Measurements from ENCODE around the gene ACTG2. TPM values are rescaled to one million over a fixed set of nuclear protein-coding genes. Genes with fewer than 3 reads are reported as not detected.
A peak's percentile ranks its signal among the peaks of the same experiment; 100 is the strongest.
"Not testable (repeated sequence)": the region's sequence is repeated elsewhere in the genome, so short reads cannot be mapped to it uniquely, and the experiment has no call there.

The ACTG2 gene
- total RNA-seq, 4 donors from 2014 or later = 37.7 to 809 (median 109) TPM

DNA sequence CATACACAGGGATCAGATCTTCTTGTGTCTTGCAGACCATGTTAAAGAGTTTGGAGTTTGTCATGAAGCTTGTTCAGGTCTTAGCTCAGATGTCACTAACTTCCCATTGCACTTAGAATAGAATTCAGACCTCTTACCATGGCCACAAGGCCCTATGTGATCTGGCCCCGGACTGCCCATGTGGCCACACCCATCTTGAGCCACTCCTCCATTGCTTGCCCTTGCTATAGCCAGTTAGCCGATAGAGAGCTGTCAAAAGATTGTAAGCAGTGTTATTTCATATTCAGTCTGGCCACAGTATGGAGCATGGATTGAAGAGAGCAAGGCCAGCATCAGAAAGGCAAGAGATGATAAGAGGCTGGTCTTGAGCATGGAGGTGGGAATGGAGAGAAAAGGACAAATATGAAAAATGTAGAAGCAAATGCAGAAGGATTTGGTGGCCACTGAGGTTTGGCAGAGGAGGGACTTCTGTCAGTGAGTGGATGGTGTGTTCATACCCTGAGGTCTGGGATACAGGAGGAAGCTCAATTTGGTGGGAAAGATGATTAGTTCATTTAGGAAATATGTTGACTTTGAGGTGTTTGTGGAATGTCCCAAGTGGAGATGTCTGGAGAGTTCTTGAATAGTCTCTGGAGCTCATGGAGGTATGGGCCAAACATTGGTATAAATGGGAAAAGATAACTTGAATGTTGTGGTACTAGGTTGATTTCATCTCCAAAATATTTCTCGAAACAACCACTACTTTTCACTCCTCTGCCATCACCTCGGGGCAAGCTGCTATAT lies 44.5 kb downstream of the ACTG2 start:
- peak overlapping the region in 1 of 4 donors; percentile 88 for H3K27ac ChIP-seq
- no peaks in the 10 kb centered on the region for H3K9me3 ChIP-seq
- WGBS, 2 donors = 77 to 87% methylated on average over 2 to 4 of the region's 4 CpGs
- no peak overlapping the region for H3K4me3 ChIP-seq
- no peaks in the 10 kb centered on the region for H3K27me3 ChIP-seq
- DNase-seq = no peak
- H3K36me3 ChIP-seq = peaks cover 0 to 30% (median 0%) of the 10 kb centered on the region in 3 donors
- H3K4me1 ChIP-seq = peaks cover 19 to 85% (median 32%) of the 10 kb centered on the region in 3 donors
- no peak for TF ChIP-seq POLR2A (IDR thresholded peaks at IDR 0.05)
- TF ChIP-seq, protein P1, sequence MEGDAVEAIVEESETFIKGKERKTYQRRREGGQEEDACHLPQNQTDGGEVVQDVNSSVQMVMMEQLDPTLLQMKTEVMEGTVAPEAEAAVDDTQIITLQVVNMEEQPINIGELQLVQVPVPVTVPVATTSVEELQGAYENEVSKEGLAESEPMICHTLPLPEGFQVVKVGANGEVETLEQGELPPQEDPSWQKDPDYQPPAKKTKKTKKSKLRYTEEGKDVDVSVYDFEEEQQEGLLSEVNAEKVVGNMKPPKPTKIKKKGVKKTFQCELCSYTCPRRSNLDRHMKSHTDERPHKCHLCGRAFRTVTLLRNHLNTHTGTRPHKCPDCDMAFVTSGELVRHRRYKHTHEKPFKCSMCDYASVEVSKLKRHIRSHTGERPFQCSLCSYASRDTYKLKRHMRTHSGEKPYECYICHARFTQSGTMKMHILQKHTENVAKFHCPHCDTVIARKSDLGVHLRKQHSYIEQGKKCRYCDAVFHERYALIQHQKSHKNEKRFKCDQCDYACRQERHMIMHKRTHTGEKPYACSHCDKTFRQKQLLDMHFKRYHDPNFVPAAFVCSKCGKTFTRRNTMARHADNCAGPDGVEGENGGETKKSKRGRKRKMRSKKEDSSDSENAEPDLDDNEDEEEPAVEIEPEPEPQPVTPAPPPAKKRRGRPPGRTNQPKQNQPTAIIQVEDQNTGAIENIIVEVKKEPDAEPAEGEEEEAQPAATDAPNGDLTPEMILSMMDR (IDR thresholded peaks at IDR 0.05) = no peak
- intact Hi-C loops (cut with DNase I) = no loop called here

GRCh38 chr2:73937899-73938298 lies 45.1 kb downstream of the ACTG2 start:
- Histone ChIP-seq H3K27me3 (no peaks in the 10 kb centered on the region), H3K4me3 (no peak overlapping the region), H3K27ac (peak overlapping the region in 2 of 4 donors; percentile 82 to 88), H3K9me3 (no peaks in the 10 kb centered on the region), H3K36me3 (peaks cover 0 to 24% (median 0%) of the 10 kb centered on the region in 3 donors), H3K4me1 (peaks cover 19 to 79% (median 32%) of the 10 kb centered on the region in 3 donors)
- intact Hi-C loops (cut with DNase I) = no loop called here
- TF ChIP-seq, protein P1 (IDR thresholded peaks at IDR 0.05) = no peak
- TF ChIP-seq POLR2A (IDR thresholded peaks at IDR 0.05) = no peak
- no peak for DNase-seq

DNA sequence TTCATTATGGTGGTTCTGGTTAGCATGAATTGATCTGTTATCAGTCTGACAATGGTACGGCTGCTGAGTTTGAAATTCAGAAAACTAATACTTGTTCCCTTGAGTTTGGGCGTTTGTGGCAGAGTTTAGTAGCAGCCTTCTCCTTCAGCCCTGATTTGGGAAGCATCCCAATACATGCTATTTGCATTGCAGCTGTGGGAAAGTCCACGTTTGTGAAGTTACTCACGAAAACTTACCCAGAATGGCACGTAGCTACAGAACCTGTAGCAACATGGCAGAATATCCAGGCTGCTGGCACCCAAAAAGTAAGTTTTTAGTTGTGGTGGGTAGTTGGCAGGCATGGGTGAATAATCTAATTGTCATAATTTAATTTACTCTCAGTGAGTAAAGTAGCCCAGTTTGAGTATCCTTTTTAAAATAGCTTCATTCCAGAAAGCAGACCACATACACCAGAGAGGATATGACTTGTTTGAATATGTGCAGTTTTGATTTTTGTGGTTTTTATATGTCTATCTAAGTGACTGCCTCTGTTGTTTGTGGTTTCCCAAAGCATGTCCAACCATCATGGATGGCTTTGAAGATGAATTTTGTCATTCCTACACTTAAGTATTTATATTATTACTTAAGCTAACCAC lies 46.0 kb downstream of the ACTG2 start:
- no peaks in the 10 kb centered on the region for H3K27me3 ChIP-seq
- WGBS, 2 donors = 58 to 72% methylated on average over 3 to 5 of the region's 5 CpGs
- intact Hi-C loops (cut with DNase I) = no loop called here
- no peak for DNase-seq
- peaks cover 19 to 71% (median 32%) of the 10 kb centered on the region in 3 donors for H3K4me1 ChIP-seq
- no peak overlapping the region for H3K4me3 ChIP-seq
- H3K9me3 ChIP-seq = no peaks in the 10 kb centered on the region
- peak overlapping the region; percentile 34 to 88 (median 78) for H3K27ac ChIP-seq
- TF ChIP-seq, protein P1 (IDR thresholded peaks at IDR 0.05) = no peak
- no peak for TF ChIP-seq POLR2A (IDR thresholded peaks at IDR 0.05)
- peaks cover 0 to 25% (median 0%) of the 10 kb centered on the region in 3 donors for H3K36me3 ChIP-seq

GRCh38 chr2:73939419-73939818 lies 46.6 kb downstream of the ACTG2 start:
- peak overlapping the region; percentile 73 to 88 (median 80) for H3K27ac ChIP-seq
- intact Hi-C loops (cut with DNase I) = no loop called here
- 21 to 57% methylated on average over 2 of the region's 2 CpGs for WGBS, 2 donors

GRCh38 chr2:73940066-73940465 lies 47.3 kb downstream of the ACTG2 start:
- intact Hi-C loops (cut with DNase I); H3K27me3 ChIP-seq; DNase-seq; H3K4me3 ChIP-seq; H3K9me3 ChIP-seq: not testable (repeated sequence)
- WGBS, 2 donors = 50 to 64% methylated on average over 1 of the region's 1 CpG
- H3K4me1 ChIP-seq = peaks cover 19 to 66% (median 32%) of the 10 kb centered on the region in 3 donors
- peak overlapping the region; percentile 73 to 88 (median 80) for H3K27ac ChIP-seq
- H3K36me3 ChIP-seq = peaks cover 0 to 33% (median under 1%) of the 10 kb centered on the region in 3 donors

More at GRCh38 chr2:73939419-73939818, 46.6 kb downstream of the ACTG2 start:
- Histone ChIP-seq H3K36me3 (peaks cover 0 to 31% (median 0%) of the 10 kb centered on the region in 3 donors), H3K9me3 (no peaks in the 10 kb centered on the region), H3K4me1 (peaks cover 19 to 71% (median 32%) of the 10 kb centered on the region in 3 donors), H3K4me3 (no peak overlapping the region), H3K27me3 (no peaks in the 10 kb centered on the region)
- DNase-seq = no peak
- no peak for TF ChIP-seq POLR2A (IDR thresholded peaks at IDR 0.05)
- TF ChIP-seq, protein P1 (IDR thresholded peaks at IDR 0.05) = peak in 1 of 6 experiments; percentile 15

Measured in esophagus squamous epithelium (tissue), 5 donors.